LNCAP (cell line): Measurements from ENCODE around the gene INPP4A.

ENCODE experiments used
- TF ChIP-seq, protein P1 (sequence below): fragments of 450-650 bp; IDR thresholded peaks from 2 replicates; pipeline ENCODE4 v1.5.1; 2017; ENCODE audit warnings: mild to moderate bottlenecking

The INPP4A gene

DNA sequence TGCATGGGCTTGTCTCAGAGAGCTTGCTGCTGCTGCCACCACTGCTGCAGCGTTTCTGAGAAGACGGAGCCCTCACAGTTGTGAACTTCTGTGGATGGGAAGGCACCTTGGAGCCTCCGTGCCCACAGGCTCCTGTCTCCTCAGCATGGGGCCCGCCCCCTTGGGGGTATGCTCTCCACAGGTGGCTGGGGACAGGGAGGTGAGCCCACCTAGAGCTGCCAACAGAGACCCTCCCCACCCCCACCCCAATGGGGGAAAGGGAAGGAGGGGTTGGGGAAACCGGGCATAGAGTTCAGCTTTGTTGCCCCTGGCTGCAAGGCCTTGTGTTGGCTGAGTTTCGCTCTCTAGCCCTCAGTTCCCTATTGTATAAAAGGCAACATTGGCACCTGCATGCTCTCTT, 76.1 kb downstream of the INPP4A start:
- TF ChIP-seq, protein P1, sequence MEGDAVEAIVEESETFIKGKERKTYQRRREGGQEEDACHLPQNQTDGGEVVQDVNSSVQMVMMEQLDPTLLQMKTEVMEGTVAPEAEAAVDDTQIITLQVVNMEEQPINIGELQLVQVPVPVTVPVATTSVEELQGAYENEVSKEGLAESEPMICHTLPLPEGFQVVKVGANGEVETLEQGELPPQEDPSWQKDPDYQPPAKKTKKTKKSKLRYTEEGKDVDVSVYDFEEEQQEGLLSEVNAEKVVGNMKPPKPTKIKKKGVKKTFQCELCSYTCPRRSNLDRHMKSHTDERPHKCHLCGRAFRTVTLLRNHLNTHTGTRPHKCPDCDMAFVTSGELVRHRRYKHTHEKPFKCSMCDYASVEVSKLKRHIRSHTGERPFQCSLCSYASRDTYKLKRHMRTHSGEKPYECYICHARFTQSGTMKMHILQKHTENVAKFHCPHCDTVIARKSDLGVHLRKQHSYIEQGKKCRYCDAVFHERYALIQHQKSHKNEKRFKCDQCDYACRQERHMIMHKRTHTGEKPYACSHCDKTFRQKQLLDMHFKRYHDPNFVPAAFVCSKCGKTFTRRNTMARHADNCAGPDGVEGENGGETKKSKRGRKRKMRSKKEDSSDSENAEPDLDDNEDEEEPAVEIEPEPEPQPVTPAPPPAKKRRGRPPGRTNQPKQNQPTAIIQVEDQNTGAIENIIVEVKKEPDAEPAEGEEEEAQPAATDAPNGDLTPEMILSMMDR = no peak

DNA sequence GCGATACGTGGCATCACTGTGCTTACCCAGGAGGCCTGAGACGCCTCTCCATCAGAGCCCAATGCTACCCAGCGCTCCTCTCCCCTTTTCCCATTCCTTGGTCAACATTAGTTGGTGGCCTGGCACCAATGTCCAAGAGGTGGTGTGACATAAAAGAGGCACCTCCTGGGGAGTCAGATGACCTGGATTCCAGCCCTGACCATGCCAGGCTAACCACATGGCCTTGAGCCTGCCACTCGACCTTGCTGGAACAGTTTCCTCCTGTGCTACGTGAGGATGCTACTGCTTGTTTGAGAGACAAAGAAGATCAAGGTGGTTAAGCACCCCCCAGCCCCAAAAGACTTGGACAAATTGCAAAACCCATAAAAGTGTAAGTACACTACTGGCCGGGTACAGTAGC, 76.6 kb downstream of the INPP4A start:
- TF ChIP-seq, protein P1 = no peak

DNA sequence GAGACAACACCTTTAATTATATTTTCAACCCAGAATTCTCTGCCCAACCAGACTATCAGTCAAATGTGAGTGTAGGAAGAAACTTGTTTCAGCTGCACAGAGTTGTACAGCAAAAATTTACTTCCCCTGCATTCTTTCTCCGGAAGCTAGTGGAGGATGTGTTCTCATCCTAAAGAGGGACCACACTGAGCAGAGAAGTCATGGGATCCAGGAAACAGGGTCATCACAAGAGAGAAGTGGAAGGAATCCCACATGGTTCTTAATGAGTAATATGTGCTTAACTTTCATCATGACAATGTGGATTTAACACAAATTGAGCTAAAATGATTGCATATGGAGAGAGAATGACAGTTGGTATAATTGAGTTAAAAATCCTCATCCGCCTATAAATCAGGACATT, 78.2 kb downstream of the INPP4A start:
- TF ChIP-seq, protein P1 = no peak

DNA sequence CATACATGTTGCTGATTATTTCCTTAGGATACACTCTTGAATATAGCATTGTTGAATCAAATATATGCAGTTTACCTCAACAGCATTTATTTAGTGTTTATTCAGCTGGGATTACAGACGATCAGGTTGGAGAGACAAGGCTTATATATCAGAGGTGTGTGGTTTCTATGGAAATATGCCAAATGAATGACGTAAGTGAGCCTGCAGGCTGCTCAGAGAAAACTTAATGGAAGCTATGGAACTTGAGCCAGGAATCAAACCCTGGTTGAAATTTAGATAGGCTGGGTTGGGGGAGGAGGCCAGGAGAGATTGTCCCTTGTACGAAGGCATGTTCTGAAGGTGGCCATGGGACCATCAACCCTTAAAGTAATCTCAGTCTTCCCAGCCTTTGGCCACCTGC, 79.5 kb downstream of the INPP4A start:
- TF ChIP-seq, protein P1 = no peak

DNA sequence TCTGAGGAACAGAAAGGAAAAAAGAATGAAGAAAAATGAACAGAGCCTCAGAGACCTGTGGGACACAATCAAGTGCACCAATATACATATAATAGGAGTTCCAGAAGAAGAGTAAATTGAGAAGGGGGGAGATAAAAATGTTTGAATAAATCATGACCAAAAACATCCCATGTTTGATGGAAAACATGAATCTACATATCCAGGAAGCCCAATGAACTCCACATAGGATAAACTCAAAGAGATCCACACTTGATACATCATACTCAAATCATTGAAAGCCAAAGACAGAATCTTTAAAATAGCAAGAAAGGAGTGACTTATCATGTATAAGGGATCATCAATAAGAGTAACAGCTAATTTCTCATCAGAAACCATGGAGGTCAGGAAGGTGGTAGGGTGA, 83.7 kb downstream of the INPP4A start:
- TF ChIP-seq, protein P1 = no peak

DNA sequence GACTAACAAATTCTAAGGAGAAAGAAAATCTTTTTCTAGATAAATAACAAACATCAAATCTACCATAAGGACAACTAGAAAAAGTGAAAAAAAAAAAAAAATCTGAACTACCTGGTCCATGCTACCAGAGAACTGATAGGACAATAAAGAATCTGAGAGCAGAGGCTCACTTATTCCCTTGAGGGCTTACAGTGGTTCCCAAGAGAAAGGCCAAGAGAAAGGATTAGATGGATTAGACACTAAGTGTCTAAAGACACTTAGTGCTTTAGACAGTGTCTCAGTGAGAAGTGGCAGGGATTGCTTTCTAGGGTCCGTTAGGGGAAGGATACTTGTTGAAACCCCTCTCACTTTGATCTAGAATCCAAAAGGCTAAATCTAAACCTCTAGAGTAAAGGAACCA, 85.5 kb downstream of the INPP4A start:
- TF ChIP-seq, protein P1 = no peak

DNA sequence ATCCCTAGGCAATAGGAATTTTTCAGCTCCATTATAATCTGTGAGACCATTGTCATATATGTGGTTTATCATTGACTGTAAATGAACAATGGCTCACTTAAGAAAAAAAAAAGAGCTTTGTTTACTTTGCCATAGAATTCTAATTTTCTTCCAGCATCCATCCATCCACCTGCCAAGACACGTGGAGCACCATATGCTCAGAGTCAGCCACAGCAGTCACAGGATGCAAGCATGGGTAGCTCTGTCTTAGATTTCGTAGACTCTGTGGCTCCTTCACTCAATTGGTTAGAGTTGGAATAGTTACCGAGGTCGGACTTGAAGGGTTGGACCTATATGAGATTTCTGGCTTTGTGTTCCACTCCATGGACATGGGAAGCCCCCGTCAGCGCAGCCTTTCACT, 88.1 kb downstream of the INPP4A start:
- TF ChIP-seq, protein P1 = no peak

DNA sequence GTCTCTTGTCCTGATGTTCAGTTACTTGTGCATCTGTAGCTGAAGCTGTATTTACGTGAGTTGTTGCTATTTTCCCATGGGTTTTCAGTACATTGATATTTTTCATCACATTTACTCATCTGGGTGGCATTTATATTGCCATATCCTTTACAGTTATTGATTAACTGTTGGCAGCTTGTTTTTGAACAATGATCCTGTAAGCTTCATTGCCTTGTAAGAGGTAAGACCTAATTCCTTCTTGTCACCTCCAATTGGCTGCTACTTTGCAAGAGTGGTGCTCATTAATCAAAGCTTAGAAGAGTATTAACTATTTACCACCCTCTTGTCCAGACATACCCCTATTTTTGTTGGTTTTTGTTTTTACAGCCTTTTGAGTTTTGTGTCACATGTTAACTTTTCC, 88.9 kb downstream of the INPP4A start:
- TF ChIP-seq, protein P1 = no peak
